Measurements from ENCODE around the gene MLC1.

Gene MLC1

DNA sequence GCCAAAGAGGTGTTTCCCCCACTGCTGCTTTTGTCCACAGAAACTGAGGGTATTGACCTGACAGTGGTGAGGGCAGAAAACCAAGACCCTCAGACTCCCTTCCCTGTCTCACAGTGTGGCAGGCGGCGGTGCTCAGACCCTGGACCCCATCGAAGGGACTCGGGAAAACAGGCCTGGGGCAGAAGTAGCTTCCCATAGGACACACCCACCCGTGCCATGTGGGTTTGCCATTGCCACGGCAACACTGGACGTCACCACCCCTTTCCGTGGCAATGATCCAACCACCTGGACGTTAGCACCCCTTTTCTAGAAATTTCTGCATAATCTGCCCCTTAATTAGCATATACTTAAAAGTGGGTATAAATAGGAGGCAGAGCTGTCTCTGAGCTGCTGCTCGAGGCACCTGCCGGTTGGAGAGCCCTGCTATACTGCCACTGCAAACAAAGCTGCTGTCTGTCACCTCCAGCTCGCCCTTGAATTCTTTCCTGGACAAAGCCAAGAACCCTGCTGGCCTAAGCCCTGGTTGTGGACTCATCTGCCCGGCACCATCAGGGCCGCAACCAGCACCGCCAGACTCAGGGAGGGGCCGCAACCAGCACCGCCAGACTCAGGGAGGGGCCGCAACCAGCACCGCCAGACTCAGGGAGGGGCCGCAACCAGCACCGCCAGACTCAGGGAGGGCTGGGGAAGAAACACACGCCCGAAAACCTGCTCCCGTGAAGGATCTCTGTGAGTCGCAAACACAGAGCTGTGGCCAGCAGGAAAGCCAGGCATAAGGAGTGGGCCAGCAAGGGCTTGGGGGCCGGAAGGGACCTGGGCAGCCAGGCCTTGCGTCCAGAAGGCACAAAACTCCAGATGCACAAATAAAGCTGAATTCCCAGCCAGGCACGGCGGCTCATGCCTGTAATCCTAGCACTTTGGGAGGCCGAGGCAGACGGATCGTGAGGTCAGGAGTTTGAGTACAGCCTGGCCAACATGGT, 10.4 kb downstream of the MLC1 start:
- DNase-seq: no peak

DNA sequence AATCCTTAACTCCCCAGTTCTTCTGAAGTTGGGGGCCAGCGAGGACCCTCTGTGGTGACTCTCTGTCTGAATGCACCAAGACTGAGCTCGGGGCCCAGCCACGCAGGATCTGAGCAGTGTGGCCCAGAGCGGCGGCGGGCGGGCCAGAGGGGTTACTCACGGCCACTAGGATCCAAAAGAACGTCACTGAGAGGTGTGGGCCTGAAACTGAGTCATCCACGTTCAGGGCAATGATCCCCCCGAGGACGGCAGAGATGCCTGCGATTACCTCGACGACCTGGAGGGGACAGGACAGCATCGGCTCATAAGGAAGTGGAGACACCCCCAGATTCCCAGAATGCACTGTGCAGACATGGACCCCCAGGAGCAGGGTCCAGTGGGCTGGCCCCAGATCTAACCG, 11.2 kb downstream of the MLC1 start:
- DNase-seq: no peak

DNA sequence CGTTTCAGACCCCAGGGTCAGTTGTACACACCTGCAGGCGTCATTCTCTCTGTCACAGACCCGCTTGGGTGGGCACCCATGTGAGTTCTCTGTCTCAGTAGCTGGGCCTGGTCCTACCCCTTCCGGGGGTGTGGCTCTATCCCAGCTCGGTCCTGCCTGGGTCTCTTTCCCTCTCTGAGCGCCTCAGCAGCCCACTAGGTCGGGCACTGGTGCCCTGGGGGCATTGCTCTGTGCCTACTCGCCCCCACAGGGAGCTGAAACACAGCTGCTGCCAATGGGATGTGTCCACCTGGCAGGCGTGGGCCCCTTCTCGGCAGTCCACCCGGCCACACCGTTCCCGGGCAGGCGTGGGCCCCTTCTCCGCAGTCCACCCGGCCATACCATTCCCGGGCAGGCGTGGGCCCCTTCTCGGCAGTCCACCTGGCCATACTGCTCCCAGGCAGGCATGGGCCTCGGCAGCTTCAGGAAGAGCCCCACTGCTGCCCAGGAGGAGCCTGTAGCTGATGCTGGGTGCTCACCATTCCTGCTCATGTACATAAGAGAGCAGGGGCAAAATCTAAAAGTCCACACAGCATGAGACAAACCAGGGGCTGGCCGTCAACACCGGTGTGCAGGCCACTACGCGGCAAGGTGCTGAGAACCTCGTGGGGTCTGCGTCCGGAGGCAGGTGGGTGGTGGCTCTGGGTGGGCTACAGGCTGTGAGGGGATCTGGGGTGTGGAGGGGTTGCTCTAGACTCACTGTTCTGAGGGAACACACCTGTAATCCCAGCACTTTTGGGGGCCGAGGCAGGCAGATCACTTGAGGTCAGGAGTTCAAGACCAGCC, 12.3 kb downstream of the MLC1 start:
- DNase-seq: no peak

DNA sequence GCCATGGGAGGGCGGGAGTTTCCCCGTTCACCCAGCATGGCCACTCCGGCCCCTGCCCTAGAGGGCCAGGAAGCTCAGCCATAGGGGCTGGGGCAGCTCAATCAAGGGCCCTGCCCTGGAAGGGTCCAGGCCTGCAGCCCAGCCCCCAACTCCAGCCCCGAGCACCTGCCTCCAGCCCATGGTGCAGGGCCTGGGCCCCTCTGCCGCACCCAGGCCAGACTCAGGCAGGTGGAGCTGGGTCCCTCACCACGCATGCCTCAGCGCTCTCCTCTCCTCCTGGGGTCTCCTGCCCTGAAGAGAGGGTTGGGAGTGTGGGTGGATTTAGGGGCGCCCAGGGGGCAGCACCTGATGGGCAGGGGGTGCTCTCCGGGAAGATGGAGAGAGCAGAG, 13.1 kb downstream of the MLC1 start:
- DNase-seq: no peak

DNA sequence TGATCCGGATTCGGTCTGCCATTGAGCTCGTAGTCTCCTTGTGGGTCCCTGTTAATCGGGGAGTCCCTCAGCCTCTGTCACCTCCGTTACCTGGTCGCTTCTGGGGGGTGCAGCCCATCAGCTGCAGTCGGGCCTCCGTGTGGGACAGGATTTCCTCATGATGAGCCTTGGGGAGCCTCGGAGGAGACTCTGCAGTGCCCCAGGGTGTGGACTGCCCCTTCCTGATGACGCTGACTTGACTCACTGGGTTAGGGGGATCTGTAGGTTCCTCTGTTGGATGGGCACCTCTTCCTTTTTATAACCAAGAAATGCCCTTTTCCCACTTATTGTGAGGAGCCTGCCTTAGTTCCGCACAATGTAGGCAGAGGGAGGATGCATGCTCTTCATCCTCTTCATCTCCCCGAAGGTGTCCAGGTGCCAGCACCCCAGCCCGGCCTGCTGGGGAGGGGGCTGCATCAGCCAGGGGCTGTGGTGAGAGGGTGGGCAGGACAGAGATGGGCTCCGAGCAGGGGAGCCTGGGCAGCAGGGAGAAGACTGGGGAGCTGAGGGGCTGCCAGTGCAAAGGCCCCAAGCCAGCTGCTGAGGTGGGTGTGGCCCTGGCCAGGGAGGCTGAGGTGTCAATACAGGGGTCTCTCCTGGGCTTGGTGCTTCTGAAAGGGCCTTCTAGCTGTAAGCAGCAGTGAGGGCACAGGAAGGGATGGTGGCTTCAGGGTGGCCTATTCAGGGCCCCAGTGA, 13.6 kb downstream of the MLC1 start:
- no peak for DNase-seq

DNA sequence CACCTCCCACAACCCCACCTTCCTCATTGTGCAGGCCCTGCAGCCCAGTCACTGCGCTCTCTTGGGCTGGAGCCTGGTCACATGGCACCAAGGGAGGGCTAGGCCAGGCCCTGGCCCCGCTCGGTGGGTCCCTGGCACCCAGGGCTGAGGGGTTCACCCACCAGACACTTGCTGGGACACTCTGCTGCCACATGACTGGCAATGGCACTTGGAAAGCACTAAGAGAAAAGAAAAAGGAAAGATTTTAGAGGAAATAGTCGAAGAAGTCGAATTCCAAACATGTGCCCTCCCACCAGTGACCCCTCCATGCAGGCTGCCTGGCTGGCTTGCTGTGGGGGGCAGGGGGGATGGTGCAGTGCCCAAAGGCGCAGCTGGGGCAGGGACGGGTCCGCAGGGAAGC, 14.9 kb downstream of the MLC1 start:
- DNase-seq: no peak

DNA sequence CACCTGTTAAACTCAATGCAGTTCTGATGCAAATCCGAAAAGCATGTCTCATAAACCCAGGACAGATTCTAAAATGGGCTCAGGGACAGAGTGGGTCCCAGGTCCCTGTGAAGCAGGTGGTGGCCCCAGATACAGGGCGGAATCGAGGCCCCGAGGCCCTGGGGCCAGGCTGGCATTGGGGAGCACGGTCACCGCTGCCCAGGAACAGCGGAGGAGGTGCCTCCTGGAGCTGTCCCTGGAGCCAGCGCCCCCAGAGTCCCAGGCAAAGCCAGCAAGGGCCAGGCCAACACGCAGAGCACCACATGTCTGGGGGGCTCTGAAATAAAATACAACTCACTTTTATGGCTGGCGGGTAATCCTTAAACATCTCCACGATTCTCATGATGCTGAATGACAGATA, 17.1 kb downstream of the MLC1 start:
- DNase-seq: no peak

DNA sequence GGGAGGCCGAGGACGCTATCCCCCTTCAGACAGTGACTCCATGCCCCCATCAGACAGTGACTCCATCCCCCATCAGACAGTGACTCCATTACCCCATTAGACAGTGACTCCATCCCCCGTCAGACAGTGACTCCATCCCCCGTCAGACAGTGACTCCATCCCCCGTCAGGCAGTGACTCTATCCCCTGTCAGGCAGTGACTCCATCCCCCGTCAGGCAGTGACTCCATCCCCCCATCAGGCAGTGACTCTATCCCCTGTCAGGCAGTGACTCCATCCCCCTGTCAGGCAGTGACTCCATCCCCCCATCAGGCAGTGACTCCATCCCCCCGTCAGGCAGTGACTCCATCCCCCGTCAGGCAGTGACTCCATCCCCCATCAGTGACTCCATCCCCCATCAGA, 18.0 kb downstream of the MLC1 start:
- no peak for DNase-seq

DNA sequence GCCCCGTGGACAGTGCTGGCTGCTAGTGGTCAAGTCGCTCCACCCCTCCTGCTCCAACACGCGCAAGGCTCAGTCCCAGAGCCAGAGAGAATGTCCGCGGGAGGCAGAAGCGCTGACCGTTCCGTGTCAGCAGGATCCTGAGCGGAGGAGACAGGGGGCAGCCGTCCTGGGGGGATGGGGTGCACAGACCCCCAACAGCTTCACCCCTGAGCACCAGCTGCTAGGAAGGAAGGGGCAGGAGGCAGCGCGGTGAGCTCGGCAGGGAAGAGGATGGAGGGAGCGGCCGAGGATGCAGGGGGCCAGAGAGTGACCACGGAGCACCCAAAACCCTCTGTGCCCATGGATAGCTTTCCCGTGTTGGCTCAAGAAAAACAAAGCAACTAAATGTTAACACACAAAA, 20.8 kb downstream of the MLC1 start:
- no peak for DNase-seq

DNA sequence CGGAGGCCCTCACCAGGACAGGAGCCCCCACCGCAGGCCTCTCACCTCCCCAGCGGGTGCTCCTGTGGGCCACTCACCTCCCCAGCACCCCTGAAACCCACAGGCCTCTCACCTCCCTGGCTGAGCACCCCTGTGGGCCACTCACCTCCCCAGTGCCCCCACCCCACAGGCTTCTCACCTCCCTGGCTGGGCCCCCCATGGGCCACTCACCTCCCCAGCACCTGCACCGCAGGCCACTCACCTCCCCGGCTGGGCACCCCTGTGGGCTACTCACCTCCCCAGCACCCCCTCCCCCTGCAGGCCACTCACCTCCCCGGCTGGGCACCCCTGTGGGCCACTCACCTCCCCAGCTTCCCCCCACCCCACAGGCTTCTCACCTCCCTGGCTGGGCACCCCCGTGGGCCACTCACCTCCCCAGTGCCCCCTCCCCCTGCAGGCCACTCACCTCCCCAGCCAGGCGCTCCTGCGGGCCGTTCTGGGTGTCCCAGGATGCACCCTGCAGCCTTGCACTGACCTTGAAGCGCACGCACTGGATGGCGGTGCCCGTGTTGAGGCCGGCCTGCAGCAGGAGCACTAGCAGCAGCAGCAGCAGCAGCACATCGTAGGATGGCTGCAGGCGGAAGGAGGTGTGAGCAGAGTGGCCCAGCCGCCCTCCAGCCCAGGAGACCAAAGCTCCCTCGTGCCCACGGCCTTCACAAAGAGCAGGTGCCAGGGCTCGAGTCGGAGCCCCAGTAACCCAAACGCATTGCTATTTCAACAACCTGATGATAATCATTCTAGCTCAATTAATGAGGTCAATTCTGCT, 21.4 kb downstream of the MLC1 start:
- DNase-seq: no peak

DNA sequence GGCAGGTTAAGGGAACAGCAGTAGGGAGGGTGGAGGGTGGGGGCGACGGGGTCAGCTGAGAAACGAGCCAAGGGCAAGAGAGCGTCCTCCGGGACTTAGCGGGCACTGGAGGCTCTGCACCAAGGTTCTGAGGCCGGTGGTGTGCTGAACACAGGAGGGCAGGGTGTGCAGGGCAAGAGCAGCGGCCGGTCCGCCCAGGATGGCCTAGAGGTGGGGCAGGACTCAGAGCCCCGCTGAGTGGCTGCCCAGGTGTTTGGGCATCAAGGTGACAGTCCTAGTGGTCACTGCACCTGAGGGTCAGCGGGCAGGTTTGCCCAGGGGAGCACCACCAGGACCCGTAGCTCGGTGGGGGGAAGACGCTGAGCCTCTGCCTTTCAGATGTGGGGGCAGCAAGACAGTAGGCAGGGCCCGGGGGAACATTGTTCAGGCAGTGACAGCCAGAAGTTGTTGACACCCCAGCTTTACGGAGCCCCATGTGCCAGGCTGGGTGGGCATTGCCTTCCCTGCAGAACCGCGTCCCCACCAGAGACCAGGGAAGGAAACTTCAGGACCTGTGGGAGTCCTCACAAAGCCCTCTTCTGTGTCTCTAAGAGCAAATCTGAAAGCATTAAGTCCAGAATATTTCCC, 22.6 kb downstream of the MLC1 start:
- DNase-seq: no peak

DNA sequence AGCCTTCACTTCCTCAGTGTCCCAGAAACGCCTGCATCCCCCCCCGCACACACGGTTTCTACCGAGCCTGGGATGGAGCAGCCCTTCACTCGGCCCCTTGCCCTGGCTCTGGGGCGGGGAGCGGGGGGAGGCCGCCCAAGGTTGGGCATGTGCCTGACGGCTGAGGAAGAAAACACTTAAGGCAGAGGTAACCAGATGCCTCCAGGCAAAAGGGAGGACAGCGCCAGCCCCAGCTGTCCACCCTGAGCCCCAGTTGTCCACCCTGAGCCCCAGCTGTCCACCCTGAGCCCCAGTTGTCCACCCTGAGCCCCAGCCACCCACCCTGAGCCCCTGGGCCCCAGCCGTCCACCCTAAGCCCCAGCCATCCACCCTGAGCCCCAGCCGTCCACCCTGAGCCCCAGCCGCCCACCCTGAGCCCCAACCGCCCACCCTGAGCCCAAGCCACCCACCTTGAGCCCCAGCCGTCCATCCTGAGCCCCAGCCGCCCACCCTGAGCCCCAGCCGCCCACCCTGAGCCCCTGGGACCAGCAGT, 23.3 kb downstream of the MLC1 start:
- DNase-seq: no peak

DNA sequence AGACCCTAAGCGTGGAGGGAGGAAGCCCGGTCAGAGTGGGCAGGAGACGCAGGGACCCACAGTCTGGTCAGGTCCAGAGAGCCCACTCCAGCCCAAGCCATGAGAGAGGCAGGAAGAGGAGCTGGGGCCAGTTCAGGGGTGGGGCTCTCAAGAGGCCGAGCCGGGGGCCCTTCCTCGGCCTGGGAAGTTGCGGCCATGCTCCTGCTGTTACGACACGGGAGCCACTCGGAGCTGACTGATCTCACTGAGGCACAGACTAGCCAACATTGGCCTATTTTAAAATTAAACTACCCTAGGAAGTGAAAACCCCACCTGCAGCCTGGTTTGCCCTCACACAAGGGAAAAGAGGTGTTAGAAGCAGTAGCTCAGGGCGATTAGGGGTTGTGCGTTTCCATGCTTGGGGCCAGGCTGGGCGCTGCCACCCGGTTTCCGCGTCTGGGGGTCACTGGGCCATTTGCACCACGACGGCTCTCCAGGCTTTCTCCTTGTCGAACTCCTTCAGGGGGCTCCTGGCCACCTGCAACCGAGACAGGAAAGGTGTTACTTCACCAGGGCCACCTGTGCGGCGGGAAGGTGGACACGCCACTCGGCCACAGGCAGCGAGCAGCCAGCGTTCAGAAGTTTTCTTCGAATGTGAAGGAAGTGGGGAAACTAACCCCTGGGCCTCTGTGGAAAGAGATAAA, 23.9 kb downstream of the MLC1 start:
- DNase-seq: no peak

DNA sequence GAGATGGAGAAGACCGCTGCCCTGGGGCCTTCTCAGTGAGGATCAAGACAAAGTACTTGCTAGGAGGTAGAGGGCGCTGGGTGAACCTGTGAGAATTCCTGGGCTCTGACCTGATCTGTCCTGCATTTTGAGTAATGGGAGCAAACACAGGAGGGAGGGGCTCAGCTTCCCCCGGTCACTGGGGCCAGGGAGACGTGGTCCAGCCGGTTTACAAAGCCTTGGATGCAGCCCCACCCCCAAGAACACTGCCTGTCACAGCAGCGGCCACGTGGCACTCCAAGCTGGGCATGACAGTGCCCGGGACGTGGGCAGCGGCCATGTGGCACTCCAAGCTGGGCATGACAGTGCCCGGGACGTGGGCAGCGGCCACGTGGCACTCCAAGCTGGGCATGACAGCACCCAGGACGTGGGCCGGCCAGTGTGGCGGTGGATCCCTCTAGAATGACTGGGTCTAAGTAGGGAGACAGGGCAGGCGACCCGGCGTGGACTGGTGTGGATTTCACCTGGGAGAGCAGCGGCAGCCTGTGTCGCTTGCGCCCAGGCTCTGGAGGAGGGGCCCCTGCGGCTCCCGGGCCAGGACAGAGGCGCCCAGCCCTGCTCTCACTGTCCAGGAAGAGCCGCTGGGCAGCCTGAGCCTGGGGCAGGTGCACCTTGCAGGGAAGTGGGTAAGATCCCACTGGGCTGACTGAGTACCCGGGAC, 24.6 kb downstream of the MLC1 start:
- DNase-seq: no peak

DNA sequence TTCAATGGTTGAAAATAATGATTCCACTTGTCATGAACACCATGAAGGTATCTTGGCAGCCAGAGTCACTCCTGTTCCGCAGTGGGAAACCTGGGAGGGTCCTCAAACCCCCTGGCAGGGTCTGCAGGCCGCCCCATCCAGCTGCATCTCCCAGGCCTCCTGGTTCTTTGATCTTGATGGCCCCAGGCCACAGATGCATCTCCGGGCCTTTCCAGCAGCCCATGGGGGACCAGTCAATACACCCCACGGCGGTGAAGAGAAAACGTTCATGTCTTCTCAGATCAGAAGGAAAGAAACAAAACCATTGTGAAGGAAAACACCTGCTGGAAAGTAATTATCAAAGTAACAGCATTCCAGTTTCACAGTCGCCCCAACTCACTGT, 25.4 kb downstream of the MLC1 start:
- DNase-seq: no peak

DNA sequence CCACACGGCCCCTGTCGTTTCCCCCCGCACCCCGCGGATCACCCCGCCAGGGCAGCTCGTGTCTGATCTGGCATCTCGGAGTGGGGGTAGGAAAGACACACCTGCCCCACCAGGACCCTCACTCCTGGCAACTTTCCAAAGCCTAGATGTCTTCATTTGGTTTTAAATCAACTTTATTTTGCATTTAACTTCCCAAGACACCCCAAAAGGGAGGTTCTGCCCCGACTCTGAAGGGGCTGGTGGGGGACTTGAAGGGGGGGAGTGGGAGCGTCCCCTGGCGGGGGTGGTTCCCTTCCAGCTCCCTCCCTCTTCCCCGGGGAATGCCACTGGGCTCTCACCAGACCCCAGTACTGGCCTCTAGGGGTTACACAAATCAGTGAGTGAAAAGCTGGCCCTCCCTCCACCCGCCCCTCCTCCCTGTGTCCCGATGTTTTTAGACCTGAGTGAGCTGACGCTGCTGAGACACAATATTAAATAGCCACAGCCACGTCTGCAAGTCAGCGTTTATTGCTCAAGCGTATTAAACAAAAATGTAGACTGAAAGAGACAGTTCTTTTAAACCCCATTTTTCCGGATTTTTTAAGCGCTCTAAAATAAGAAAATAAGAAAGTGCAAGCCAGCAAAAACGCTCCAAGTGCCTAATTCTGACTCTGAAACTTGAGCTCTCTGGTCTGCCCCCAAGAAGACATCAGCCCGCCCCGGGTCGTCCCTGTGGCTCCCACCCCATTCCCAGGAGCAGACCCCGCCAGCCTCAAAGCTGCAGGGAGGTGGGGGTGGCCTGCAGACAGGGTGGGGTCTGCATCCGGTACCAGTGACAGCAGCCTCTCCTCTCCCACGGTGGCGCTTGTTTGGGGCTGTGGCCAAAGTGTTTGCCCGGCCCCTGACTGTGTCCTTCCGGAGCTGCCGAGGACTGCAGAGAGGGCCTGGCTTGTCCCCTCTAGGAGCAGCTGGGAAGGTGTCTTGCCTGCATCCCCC, 26.0 kb downstream of the MLC1 start:
- no peak for DNase-seq

DNA sequence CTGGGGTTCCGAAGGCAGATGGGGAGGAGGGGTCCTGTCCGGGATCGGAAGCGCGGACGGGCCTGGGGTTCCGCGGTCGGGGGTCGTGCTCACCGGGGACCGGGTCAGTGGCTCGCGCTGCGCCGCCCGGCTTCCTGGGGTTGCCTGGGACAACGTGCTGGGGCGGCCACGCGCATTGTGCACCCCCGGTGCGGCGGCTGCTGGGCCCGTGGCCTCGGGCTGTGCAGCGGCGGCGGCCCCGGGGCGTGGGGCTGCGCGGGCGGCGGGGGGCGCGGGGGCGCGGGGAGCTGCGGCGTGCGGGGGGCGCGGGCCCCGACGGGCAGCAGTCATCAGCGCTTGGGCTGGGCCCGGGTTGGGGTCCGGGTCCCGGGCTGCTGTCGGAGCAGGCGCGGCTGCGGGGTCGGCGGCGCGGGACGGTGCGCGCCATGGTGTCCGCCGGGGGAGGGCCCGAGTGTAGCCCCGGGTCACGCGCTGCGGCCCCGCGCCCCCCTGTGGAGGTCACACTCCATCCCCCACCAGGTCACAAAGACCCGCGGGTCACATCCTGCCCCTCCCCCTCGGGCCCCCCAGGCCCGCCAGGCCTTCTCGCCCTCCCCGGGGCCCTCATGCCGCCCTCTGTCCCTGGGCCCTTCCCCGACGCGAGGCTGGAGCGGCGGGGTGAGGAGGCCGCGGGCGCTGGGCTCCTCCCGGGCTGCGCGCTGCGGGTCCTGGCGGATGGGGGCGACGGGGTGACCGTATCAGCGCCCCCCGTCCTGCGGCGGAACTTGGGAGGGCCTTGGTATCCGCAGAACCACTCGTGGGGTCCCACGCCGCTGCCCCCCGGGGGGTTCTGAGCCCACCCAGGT, 26.9 kb downstream of the MLC1 start, which contains the start of gene TTLL8:
Gene TTLL8 (minus strand): TSS at position 238 of the 845 bp plus-strand sequence.
- DNase-seq: no peak

All from activated CD4-positive, alpha-beta T cell treated with anti-CD3 and anti-CD28 coated beads, Interleukin-2, amount 50 U/mL, for 4 hours (primary cell).